K562 (cell line): Measurements from ENCODE around the gene SCT. TPM values are rescaled to one million over a fixed set of nuclear protein-coding genes. Genes with fewer than 3 reads are reported as not detected.

ENCODE experiments used
- ATAC-seq: fragments of 200-7000 bp; cut with Tn5 transposase; 3 replicates; pipeline ENCODE4 v1.9.1; 2020; ENCODE audit warnings: moderate library complexity
- BruUV-seq: library from RNA; stranded (reverse); fragments of 400-500 nt; replicated peaks from 2 replicates; lab custom pipeline; 2021; lab: Mats Ljungman, UMichigan
- CTCF ChIA-PET: fragments of 300-600 bp; formaldehyde crosslinking; extraction: SDS; loops from one replicate; lab custom pipeline; 2021; ENCODE audit warnings: low intra/inter-chr PET ratio; lab: Yijun Ruan, JAX
- POLR2A ChIA-PET: fragments of 300-600, 350-650 bp; sonication (Branson Sonifier 250); formaldehyde crosslinking; extraction: SDS; loops from one replicate; lab custom pipeline; 2021; ENCODE audit warnings: antibody characterized with exemption, inconsistent platforms; lab: Yijun Ruan, JAX
- DNase-seq, 4 experiments: peaks; one replicate each; pipeline versions ENCODE4 v3.0.0 to v3.0.0-alpha.2; 2011 to 2018; ENCODE audit warnings: low spot score in 3 of 4, mixed read lengths in 3 of 4; ENCODE audit errors: extremely low read depth in 1 of 4
- FAIRE-seq: peaks from 2 replicates; lab custom pipeline; 2011; peaks lifted over from hg19 to GRCh38; lab: Jason Lieb, UNC
- H2AFZ ChIP-seq: 2 replicates; pipeline ENCODE4 v1.6.0; 2011; ENCODE audit warnings: low read depth, low read length, control low read depth, inconsistent platforms
- H3K27ac ChIP-seq: fragments of 200-600 bp; 3 replicates; pipeline ENCODE4 v1.8.0; 2011; ENCODE audit warnings: low read depth, mild to moderate bottlenecking, control low read depth, inconsistent platforms, low read length, moderate library complexity, mixed read lengths; ENCODE audit errors: extremely low read depth
- H3K27me3 ChIP-seq, 2 experiments: fragments of 300-600 bp in 1 of 2; 2 replicates in 1 of 2; 3 replicates in 1 of 2; pipeline versions ENCODE4 v1.6.0 to v1.8.0; 2011; ENCODE audit warnings: inconsistent platforms in 2 of 2, low read length in 2 of 2, mild to moderate bottlenecking in 1 of 2, mixed read lengths in 1 of 2, moderate library complexity in 1 of 2; ENCODE audit not compliant: control insufficient read depth in 2 of 2, insufficient read depth in 2 of 2
- H3K36me3 ChIP-seq: fragments of 300-600 bp; 3 replicates; pipeline ENCODE4 v1.8.0; 2011; ENCODE audit warnings: mild to moderate bottlenecking, low read length, inconsistent platforms; ENCODE audit not compliant: control insufficient read depth, insufficient read depth
- H3K4me1 ChIP-seq, 2 experiments: fragments of 200-600 bp in 1 of 2; replicated peaks in 1 of 2; 2 replicates in 1 of 2; 3 replicates in 1 of 2; pipeline versions ENCODE4 v1.5.1 to v1.8.0; 2011; ENCODE audit warnings: inconsistent platforms in 2 of 2, low read length in 2 of 2, mild to moderate bottlenecking in 1 of 2, mixed read lengths in 1 of 2, moderate library complexity in 1 of 2; ENCODE audit not compliant: control insufficient read depth in 2 of 2, insufficient read depth in 2 of 2
- H3K4me2 ChIP-seq: 2 replicates; pipeline ENCODE4 v1.6.1; 2011; ENCODE audit warnings: low read length, control low read depth, inconsistent platforms, mixed read lengths; ENCODE audit not compliant: insufficient read depth
- H3K4me3 ChIP-seq: fragments of 200-600 bp; sonication (generic), shearing (Covaris generic); 2 replicates; pipeline ENCODE4 v1.5.1; 2016; ENCODE audit warnings: control low read depth, inconsistent platforms
- H3K79me2 ChIP-seq: fragments of 200-600 bp; 3 replicates; pipeline ENCODE4 v1.8.0; 2011; ENCODE audit warnings: low read length, inconsistent platforms; ENCODE audit not compliant: control insufficient read depth, insufficient read depth
- H3K9ac ChIP-seq, 2 experiments: 2 replicates each; pipeline versions ENCODE4 v1.6.0 to v1.6.1; 2011; ENCODE audit warnings: low read depth in 2 of 2, low read length in 2 of 2, control low read depth in 1 of 2, inconsistent platforms in 1 of 2, mild to moderate bottlenecking in 1 of 2, mixed read lengths in 1 of 2; ENCODE audit not compliant: insufficient read depth in 1 of 2
- H3K9me1 ChIP-seq: one replicate; pipeline ENCODE4 v1.6.0; 2011; ENCODE audit warnings: inconsistent platforms, mild to moderate bottlenecking, low read length, moderate library complexity; ENCODE audit not compliant: control insufficient read depth, insufficient read depth
- H3K9me3 ChIP-seq: replicated peaks from 2 replicates; pipeline ENCODE4 v1.5.1; 2011; ENCODE audit warnings: low read depth, low read length, inconsistent platforms; ENCODE audit not compliant: control insufficient read depth, insufficient read depth
- H4K20me1 ChIP-seq: replicated peaks from 2 replicates; pipeline ENCODE4 v1.6.1; 2011; ENCODE audit warnings: low read length, inconsistent platforms, mixed read lengths; ENCODE audit not compliant: control insufficient read depth, insufficient read depth
- ARID2 ChIP-seq: fragments of 450-650 bp; IDR thresholded peaks from 2 replicates; pipeline ENCODE4 v1.6.1; 2017; ENCODE audit warnings: antibody characterized with exemption, mild to moderate bottlenecking
- NFYB ChIP-seq: IDR thresholded peaks from 2 replicates; pipeline ENCODE4 v1.6.1; 2011; ENCODE audit warnings: mild to moderate bottlenecking, moderate library complexity; ENCODE audit not compliant: insufficient read length; ENCODE audit errors: extremely low read depth
- POLR2G ChIP-seq: fragments of 200-400 bp; formaldehyde crosslinking; IDR thresholded peaks from 2 replicates; pipeline ENCODE4 v1.6.1; 2017; ENCODE audit warnings: low read depth, mild to moderate bottlenecking, antibody characterized with exemption, low read length, moderate library complexity
- SPI1 ChIP-seq: IDR thresholded peaks from 2 replicates; pipeline ENCODE4 v1.6.1; 2011; ENCODE audit warnings: low read depth, low read length, control low read depth, borderline replicate concordance
- STAT5B ChIP-seq: fragments of 250-450 bp; sonication (Bioruptor Pico); IDR thresholded peaks from 2 replicates; pipeline ENCODE4 v1.8.0; 2021; ENCODE audit warnings: mild to moderate bottlenecking, inconsistent platforms
- TCF7 ChIP-seq: sonication (generic); IDR thresholded peaks from 2 replicates; pipeline ENCODE4 v1.6.1; 2016; ENCODE audit warnings: antibody characterized with exemption, borderline replicate concordance
- ZNF507 ChIP-seq: conservative IDR thresholded peaks from 2 replicates; pipeline ENCODE4 v1.6.1; 2017; ENCODE audit warnings: missing genetic modification characterization, missing compliant biosample characterization
- WGBS: fragments of 100-300 bp; shearing (Covaris generic); methylation state at CpG from one replicate; pipeline ENCODE4 v1.1.6; 2016; ENCODE audit warnings: low coverage, mixed read lengths; ENCODE audit not compliant: insufficient coverage; ENCODE audit errors: missing lambda C conversion rate; 5-methylcytosine and 5-hydroxymethylcytosine counted together
- in situ Hi-C: fragments of 300-500 bp; cut with MboI; formaldehyde crosslinking; loops from 4 replicates; pipeline ENCODE4 v1.15.0; 2018; ENCODE audit warnings: inconsistent platforms, mixed read lengths
- intact Hi-C: fragments of 100-400 bp; cut with micrococcal nuclease; formaldehyde crosslinking; loops from 2 replicates; pipeline ENCODE4 v1.14.2; 2022
- polyA plus RNA-seq, 8 experiments: library from polyadenylated mRNA; depleted of rRNA in 4 of 8; stranded (reverse) in 5 of 8; unstranded in 3 of 8; fragments of >200 nt; fragmentation: Nextera tagmentation in 2 of 8; fragmentation: Illumina TruSeq in 1 of 8; extraction: Ambion mirVana in 2 of 8; extraction: Trizol in 1 of 8; gene quantifications; 2 replicates each; pipeline versions ENCODE4 v1.2.1 to v1.2.3, GENCODE V29; 2011 to 2014; ENCODE audit warnings: inconsistent platforms in 1 of 8, missing spikeins in 1 of 8
- total RNA-seq, 7 experiments: library from RNA; depleted of rRNA in 6 of 7; stranded (reverse); fragments of >200 nt in 6 of 7; fragmentation: Illumina TruSeq in 2 of 7; extraction: Trizol in 2 of 7; gene quantifications; 2 replicates each; pipeline versions ENCODE4 v1.2.1 to v1.2.3, GENCODE V29; 2011 to 2021; ENCODE audit warnings: low replicate concordance in 1 of 7
- TF ChIP-seq, protein P1 (sequence below): sonication (generic); formaldehyde crosslinking; IDR thresholded peaks from 2 replicates; pipeline ENCODE4 v1.8.1; 2022; ENCODE audit warnings: missing genetic modification reagents
- TF ChIP-seq, protein P2 (sequence below), 3 experiments: IDR thresholded peaks in 2 of 3; conservative IDR thresholded peaks in 1 of 3; 2 replicates each; pipeline ENCODE4 v1.5.1; 2011 to 2012; ENCODE audit warnings: low read length in 3 of 3, mild to moderate bottlenecking in 3 of 3, control low read depth in 2 of 3, improper control_type of control experiment in 1 of 3, inconsistent platforms in 1 of 3, low read depth in 1 of 3, mixed read lengths in 1 of 3, moderate library complexity in 1 of 3; ENCODE audit not compliant: insufficient read depth in 2 of 3
- TF ChIP-seq, protein P3 (sequence below): fragments of 250-450 bp; sonication (Bioruptor Pico); IDR thresholded peaks from 2 replicates; pipeline ENCODE4 v1.8.0; 2022; ENCODE audit warnings: moderate library complexity, mild to moderate bottlenecking, inconsistent platforms
- TF ChIP-seq, protein P4 (sequence below): IDR thresholded peaks from 2 replicates; pipeline ENCODE4 v1.6.1; 2011; ENCODE audit not compliant: insufficient read length; ENCODE audit errors: extremely low read depth
- TF ChIP-seq, protein P5 (sequence below): sonication (generic); formaldehyde crosslinking; IDR thresholded peaks from 2 replicates; pipeline ENCODE4 v1.8.1; 2023; ENCODE audit warnings: mild to moderate bottlenecking, missing genetic modification reagents

The SCT gene
- total and polyA plus RNA-seq, 9 of the 15 experiments (the other 6 are each of a cell fraction or from before 2014, with no cell fraction given), result not detected

DNA sequence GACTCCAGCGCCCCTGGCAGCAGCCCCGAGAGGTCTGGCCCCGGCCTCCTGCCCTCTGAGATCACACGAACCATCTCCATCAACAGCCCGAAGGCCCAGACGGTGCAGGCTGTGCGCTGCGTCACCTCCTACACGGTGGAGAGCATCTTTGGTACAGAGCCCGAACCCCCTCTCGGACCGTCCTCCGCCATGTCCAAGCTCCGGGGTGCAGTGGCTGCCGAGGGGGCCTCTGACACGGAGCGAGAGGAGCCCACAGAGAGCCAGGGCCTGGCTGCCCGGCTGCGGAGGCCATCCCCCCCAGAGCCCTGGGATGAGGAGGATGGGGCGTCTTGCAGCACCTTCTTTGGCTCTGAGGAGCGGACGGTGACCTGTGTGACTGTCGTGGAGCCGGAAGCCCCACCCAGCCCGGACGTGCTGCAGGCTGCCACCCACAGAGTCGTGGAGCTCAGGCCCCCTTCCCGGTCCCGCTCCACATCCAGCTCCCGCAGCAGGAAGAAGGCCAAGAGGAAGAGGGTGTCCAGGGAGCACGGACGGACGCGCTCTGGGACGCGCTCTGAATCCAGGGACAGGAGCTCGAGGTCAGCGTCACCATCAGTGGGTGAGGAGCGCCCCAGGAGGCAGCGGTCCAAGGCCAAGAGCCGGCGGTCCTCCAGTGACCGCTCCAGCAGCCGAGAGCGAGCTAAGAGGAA is 18.9 kb downstream of the SCT start:
- no peaks in the 10 kb centered on the region for H3K79me2 ChIP-seq
- H3K4me1 ChIP-seq, result peaks cover 0 to 44% of the 10 kb centered on the region in 2 experiments; a peak in 3 of 5 replicates
- POLR2A ChIA-PET, result interaction anchor here (0.6 to 0.9 kb wide), 5 partner anchors 25 to 198 kb away, joined by 3 read pairs; no protein-coding TSS in a partner anchor
- peaks cover 99% of the 10 kb centered on the region for H3K36me3 ChIP-seq
- BruUV-seq, result no TSS peak
- no peak overlapping the region for H2AFZ ChIP-seq
- WGBS, result 94% methylated on average over 24 of the region's 45 CpGs
- H3K9me3 ChIP-seq, result no peaks in the 10 kb centered on the region
- no peaks in the 10 kb centered on the region for H3K9me1 ChIP-seq
- H3K9ac ChIP-seq, result no peak overlapping the region
- FAIRE-seq (no peak), DNase-seq (no peak), ATAC-seq (no peak)
- no peaks in the 10 kb centered on the region for H3K27me3 ChIP-seq
- in situ Hi-C loops, result no loop called here
- H4K20me1 ChIP-seq, result peaks cover 15% of the 10 kb centered on the region; the same call in 1 of the 2 replicates
- CTCF ChIA-PET, result no interaction called here
- no peak overlapping the region for H3K4me2 ChIP-seq
- no peak overlapping the region for H3K27ac ChIP-seq
- no peak overlapping the region for H3K4me3 ChIP-seq
- intact Hi-C loops, result no loop called here
- TF ChIP-seq, protein P1, sequence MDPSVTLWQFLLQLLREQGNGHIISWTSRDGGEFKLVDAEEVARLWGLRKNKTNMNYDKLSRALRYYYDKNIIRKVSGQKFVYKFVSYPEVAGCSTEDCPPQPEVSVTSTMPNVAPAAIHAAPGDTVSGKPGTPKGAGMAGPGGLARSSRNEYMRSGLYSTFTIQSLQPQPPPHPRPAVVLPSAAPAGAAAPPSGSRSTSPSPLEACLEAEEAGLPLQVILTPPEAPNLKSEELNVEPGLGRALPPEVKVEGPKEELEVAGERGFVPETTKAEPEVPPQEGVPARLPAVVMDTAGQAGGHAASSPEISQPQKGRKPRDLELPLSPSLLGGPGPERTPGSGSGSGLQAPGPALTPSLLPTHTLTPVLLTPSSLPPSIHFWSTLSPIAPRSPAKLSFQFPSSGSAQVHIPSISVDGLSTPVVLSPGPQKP (CRISPR knock-in tag), result no peak
- TF ChIP-seq ZNF507, result no peak
- TF ChIP-seq POLR2G, result peak; percentile 19; the same call in 1 of the 2 replicates
- TF ChIP-seq ARID2, result no peak
- TF ChIP-seq SPI1, result no peak
- TF ChIP-seq NFYB, result no peak
- TF ChIP-seq STAT5B (CRISPR knock-in tag), result no peak
- TF ChIP-seq, protein P2, sequence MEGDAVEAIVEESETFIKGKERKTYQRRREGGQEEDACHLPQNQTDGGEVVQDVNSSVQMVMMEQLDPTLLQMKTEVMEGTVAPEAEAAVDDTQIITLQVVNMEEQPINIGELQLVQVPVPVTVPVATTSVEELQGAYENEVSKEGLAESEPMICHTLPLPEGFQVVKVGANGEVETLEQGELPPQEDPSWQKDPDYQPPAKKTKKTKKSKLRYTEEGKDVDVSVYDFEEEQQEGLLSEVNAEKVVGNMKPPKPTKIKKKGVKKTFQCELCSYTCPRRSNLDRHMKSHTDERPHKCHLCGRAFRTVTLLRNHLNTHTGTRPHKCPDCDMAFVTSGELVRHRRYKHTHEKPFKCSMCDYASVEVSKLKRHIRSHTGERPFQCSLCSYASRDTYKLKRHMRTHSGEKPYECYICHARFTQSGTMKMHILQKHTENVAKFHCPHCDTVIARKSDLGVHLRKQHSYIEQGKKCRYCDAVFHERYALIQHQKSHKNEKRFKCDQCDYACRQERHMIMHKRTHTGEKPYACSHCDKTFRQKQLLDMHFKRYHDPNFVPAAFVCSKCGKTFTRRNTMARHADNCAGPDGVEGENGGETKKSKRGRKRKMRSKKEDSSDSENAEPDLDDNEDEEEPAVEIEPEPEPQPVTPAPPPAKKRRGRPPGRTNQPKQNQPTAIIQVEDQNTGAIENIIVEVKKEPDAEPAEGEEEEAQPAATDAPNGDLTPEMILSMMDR (IDR thresholded peaks at IDR 0.05 in 2 of 3, conservative IDR thresholded peaks at IDR 0.05 in 1 of 3; ENCODE audit: insufficient read depth in 2 of 3, low read depth in 1 of 3, low read length in 3 of 3), result no peak
- TF ChIP-seq, protein P3, sequence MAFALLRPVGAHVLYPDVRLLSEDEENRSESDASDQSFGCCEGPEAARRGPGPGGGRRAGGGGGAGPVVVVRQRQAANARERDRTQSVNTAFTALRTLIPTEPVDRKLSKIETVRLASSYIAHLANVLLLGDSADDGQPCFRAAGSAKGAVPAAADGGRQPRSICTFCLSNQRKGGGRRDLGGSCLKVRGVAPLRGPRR (CRISPR knock-in tag), result no peak
- TF ChIP-seq, protein P4, sequence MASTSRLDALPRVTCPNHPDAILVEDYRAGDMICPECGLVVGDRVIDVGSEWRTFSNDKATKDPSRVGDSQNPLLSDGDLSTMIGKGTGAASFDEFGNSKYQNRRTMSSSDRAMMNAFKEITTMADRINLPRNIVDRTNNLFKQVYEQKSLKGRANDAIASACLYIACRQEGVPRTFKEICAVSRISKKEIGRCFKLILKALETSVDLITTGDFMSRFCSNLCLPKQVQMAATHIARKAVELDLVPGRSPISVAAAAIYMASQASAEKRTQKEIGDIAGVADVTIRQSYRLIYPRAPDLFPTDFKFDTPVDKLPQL, result no peak
- TF ChIP-seq, protein P5, sequence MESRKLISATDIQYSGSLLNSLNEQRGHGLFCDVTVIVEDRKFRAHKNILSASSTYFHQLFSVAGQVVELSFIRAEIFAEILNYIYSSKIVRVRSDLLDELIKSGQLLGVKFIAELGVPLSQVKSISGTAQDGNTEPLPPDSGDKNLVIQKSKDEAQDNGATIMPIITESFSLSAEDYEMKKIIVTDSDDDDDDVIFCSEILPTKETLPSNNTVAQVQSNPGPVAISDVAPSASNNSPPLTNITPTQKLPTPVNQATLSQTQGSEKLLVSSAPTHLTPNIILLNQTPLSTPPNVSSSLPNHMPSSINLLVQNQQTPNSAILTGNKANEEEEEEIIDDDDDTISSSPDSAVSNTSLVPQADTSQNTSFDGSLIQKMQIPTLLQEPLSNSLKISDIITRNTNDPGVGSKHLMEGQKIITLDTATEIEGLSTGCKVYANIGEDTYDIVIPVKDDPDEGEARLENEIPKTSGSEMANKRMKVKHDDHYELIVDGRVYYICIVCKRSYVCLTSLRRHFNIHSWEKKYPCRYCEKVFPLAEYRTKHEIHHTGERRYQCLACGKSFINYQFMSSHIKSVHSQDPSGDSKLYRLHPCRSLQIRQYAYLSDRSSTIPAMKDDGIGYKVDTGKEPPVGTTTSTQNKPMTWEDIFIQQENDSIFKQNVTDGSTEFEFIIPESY (CRISPR knock-in tag), result peak; percentile 68
- no peak for TF ChIP-seq TCF7
